HepG2 (cell line): ENCODE results near the gene ZCCHC10. TPM values are rescaled to one million over a fixed set of nuclear protein-coding genes. Genes with fewer than 3 reads are reported as not detected.

Experiments
- BHLHE40 ChIP-seq: IDR thresholded peaks from 2 replicates; pipeline ENCODE4 v1.6.1; 2011; ENCODE audit warnings: low read length, improper control_type of control experiment
- DR1 ChIP-seq: sonication (generic); formaldehyde crosslinking; IDR thresholded peaks from 2 replicates; pipeline ENCODE4 v1.8.0; 2021; ENCODE audit warnings: mild to moderate bottlenecking, missing genetic modification reagents, inconsistent platforms
- ELK4 ChIP-seq: sonication (generic); formaldehyde crosslinking; IDR thresholded peaks from 2 replicates; pipeline ENCODE4 v1.9.0; 2021; ENCODE audit warnings: missing genetic modification reagents, borderline replicate concordance
- FLYWCH1 ChIP-seq: sonication (generic); formaldehyde crosslinking; IDR thresholded peaks from 2 replicates; pipeline ENCODE4 v1.8.1; 2023; ENCODE audit warnings: mild to moderate bottlenecking, missing genetic modification reagents
- GMEB2 ChIP-seq: IDR thresholded peaks from 2 replicates; pipeline ENCODE4 v1.6.1; 2016; ENCODE audit warnings: missing biosample characterization, missing genetic modification reagents, low read depth
- HDAC6 ChIP-seq: fragments of 200-600 bp; sonication (generic); IDR thresholded peaks from 2 replicates; pipeline ENCODE4 v1.7.0; 2017; ENCODE audit warnings: mild to moderate bottlenecking, antibody characterized with exemption, low read length, low read depth
- HIC2 ChIP-seq: sonication (generic); formaldehyde crosslinking; IDR thresholded peaks from 2 replicates; pipeline ENCODE4 v1.9.0; 2022; ENCODE audit warnings: low read depth, missing genetic modification reagents
- HNF4A ChIP-seq: sonication (generic); formaldehyde crosslinking; IDR thresholded peaks from 2 replicates; pipeline ENCODE4 v1.4.0; 2020; ENCODE audit warnings: missing genetic modification reagents
- HNRNPK ChIP-seq: fragments of 200-400 bp; formaldehyde crosslinking; IDR thresholded peaks from 2 replicates; pipeline ENCODE4 v1.6.1; 2018; ENCODE audit warnings: low read length, low read depth, moderate library complexity, mild to moderate bottlenecking; ENCODE audit not compliant: poor library complexity, severe bottlenecking
- KLF12 ChIP-seq: sonication (generic); formaldehyde crosslinking; IDR thresholded peaks from 2 replicates; pipeline ENCODE4 v1.4.0; 2020; ENCODE audit warnings: missing genetic modification reagents, borderline replicate concordance
- MED13 ChIP-seq: sonication (generic); formaldehyde crosslinking; IDR thresholded peaks from 2 replicates; pipeline ENCODE4 v1.5.0; 2020; ENCODE audit warnings: missing genetic modification reagents
- MIXL1 ChIP-seq: IDR thresholded peaks from 2 replicates; pipeline ENCODE4 v1.6.1; 2016
- RAD51 ChIP-seq: fragments of 450-650 bp; IDR thresholded peaks from 2 replicates; pipeline ENCODE4 v1.6.1; 2016; ENCODE audit warnings: borderline replicate concordance
- RNF219 ChIP-seq: sonication (generic); formaldehyde crosslinking; IDR thresholded peaks from 2 replicates; pipeline ENCODE4 v1.5.0; 2020; ENCODE audit warnings: mild to moderate bottlenecking, missing genetic modification reagents
- TCF7L2 ChIP-seq: IDR thresholded peaks from 2 replicates; pipeline ENCODE4 v1.6.1; 2011; ENCODE audit warnings: mild to moderate bottlenecking, low read depth, low read length, moderate library complexity
- THRA ChIP-seq: sonication (generic); formaldehyde crosslinking; IDR thresholded peaks from 2 replicates; pipeline ENCODE4 v1.4.0; 2020; ENCODE audit warnings: missing genetic modification reagents, borderline replicate concordance
- ZFY ChIP-seq: sonication (generic); formaldehyde crosslinking; IDR thresholded peaks from 2 replicates; pipeline ENCODE4 v1.4.0; 2020; ENCODE audit warnings: missing genetic modification reagents
- ZKSCAN1 ChIP-seq: fragments of 150-350 bp; IDR thresholded peaks from 2 replicates; pipeline ENCODE4 v1.6.1; 2014; ENCODE audit warnings: low read length
- ZNF136 ChIP-seq: sonication (generic); formaldehyde crosslinking; IDR thresholded peaks from 2 replicates; pipeline ENCODE4 v1.8.1; 2022; ENCODE audit warnings: low read depth, mild to moderate bottlenecking, moderate library complexity, missing genetic modification reagents
- ZNF180 ChIP-seq: sonication (generic); formaldehyde crosslinking; IDR thresholded peaks from 2 replicates; pipeline ENCODE4 v1.4.0; 2020; ENCODE audit warnings: low read depth, missing genetic modification reagents, borderline replicate concordance
- ZNF263 ChIP-seq: sonication (generic); formaldehyde crosslinking; IDR thresholded peaks from 2 replicates; pipeline ENCODE4 v1.4.0; 2020; ENCODE audit warnings: missing genetic modification reagents
- polyA plus RNA-seq, 8 experiments: library from polyadenylated mRNA; depleted of rRNA in 3 of 8; stranded (reverse) in 7 of 8; unstranded in 1 of 8; fragments of >200 nt; fragmentation: Illumina TruSeq in 4 of 8; extraction: Trizol in 4 of 8; gene quantifications; 2 replicates each; pipeline versions ENCODE4 v1.2.1 to v1.2.3, GENCODE V29; 2011 to 2016; ENCODE audit warnings: low read depth in 4 of 8, missing spikeins in 1 of 8, mixed read lengths in 1 of 8; ENCODE audit not compliant: insufficient read depth in 1 of 8
- total RNA-seq, 5 experiments: library from RNA; depleted of rRNA; stranded (reverse); fragments of >200 nt; fragmentation: Illumina TruSeq; extraction: Trizol; gene quantifications; 2 replicates each; pipeline ENCODE4 v1.2.3, GENCODE V29; 2016; ENCODE audit warnings: low read depth in 1 of 5

Gene ZCCHC10
- total and polyA plus RNA-seq, 2 of the 13 experiments (the other 11 are each of a cell fraction or from before 2014, with no cell fraction given): 40.7 to 48.2 TPM

- TF ChIP-seq HIC2 (CRISPR knock-in tag): 0 out of 2 replicates have a peak, but pooled peaks have one; percentile 25
- peak; percentile 99 for TF ChIP-seq RAD51
- no peak; the same call in 1 of the 2 replicates for TF ChIP-seq ZNF136 (CRISPR knock-in tag)
- TF ChIP-seq KLF12 (CRISPR knock-in tag): peak; percentile 96
- TF ChIP-seq TCF7L2: no peak
- peak; percentile 73; the same call in 1 of the 2 replicates for TF ChIP-seq ZNF180 (CRISPR knock-in tag)
- TF ChIP-seq ZNF263 (CRISPR knock-in tag): no peak; the same call in 1 of the 2 replicates
- TF ChIP-seq HDAC6: no peak
- TF ChIP-seq DR1 (CRISPR knock-in tag): peak; percentile 83
- TF ChIP-seq BHLHE40: peak; percentile 94
- peak; percentile 28 for TF ChIP-seq HNF4A (CRISPR knock-in tag)
- TF ChIP-seq ZFY: peak; percentile 99
- no peak; the same call in 1 of the 2 replicates for TF ChIP-seq MIXL1 (CRISPR knock-in tag)
- peak; percentile 67 for TF ChIP-seq GMEB2 (CRISPR knock-in tag)
- no peak; the same call in 1 of the 2 replicates for TF ChIP-seq ELK4 (CRISPR knock-in tag)
- no peak for TF ChIP-seq ZKSCAN1
- TF ChIP-seq RNF219: no peak
- TF ChIP-seq FLYWCH1 (CRISPR knock-in tag): no peak
- peak; percentile 66; the same call in 1 of the 2 replicates for TF ChIP-seq MED13 (CRISPR knock-in tag)
- peak; percentile 92 for TF ChIP-seq HNRNPK
- peak; percentile 62; the same call in 1 of the 2 replicates for TF ChIP-seq THRA (CRISPR knock-in tag)
These were observed 62.9 kb downstream of the ZCCHC10 start, which contains the start of gene AFF4 (continued) for GRCh38 chr5:132963171-132964104.
